ENCODE data around the gene AKAP8. TPM values are rescaled to one million over a fixed set of nuclear protein-coding genes. Genes with fewer than 3 reads are reported as not detected.

AKAP8 gene
- total RNA-seq, 1 experiment from 2014 or later = 53.5 TPM

- Mint-ChIP-seq H3K27me3 (ENCODE audit: insufficient read depth, unreplicated experiment) (no peaks in the 10 kb centered on the region), H3K4me3 (ENCODE audit: unreplicated experiment) (peak overlapping the region; percentile 78), H3K27ac (ENCODE audit: unreplicated experiment) (peak overlapping the region; percentile 70), H3K36me3 (ENCODE audit: insufficient read depth, unreplicated experiment) (peaks cover 40% of the 10 kb centered on the region), H3K4me1 (ENCODE audit: low read depth, unreplicated experiment) (peaks cover 26% of the 10 kb centered on the region), H3K9me3 (ENCODE audit: unreplicated experiment) (no peaks in the 10 kb centered on the region)
- TF ChIP-seq, protein P1, sequence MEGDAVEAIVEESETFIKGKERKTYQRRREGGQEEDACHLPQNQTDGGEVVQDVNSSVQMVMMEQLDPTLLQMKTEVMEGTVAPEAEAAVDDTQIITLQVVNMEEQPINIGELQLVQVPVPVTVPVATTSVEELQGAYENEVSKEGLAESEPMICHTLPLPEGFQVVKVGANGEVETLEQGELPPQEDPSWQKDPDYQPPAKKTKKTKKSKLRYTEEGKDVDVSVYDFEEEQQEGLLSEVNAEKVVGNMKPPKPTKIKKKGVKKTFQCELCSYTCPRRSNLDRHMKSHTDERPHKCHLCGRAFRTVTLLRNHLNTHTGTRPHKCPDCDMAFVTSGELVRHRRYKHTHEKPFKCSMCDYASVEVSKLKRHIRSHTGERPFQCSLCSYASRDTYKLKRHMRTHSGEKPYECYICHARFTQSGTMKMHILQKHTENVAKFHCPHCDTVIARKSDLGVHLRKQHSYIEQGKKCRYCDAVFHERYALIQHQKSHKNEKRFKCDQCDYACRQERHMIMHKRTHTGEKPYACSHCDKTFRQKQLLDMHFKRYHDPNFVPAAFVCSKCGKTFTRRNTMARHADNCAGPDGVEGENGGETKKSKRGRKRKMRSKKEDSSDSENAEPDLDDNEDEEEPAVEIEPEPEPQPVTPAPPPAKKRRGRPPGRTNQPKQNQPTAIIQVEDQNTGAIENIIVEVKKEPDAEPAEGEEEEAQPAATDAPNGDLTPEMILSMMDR (IDR thresholded peaks at IDR 0.05; ENCODE audit: insufficient read depth in 1 of 2, low read depth in 1 of 2, low read length in 1 of 2, severe bottlenecking in 1 of 2, unreplicated experiment in 1 of 2) = no peak
- DNase-seq = no peak
- Histone ChIP-seq H3K36me3 (ENCODE audit: control insufficient read depth, insufficient read depth, low read length) (no peaks in the 10 kb centered on the region), H3K4me3 (ENCODE audit: low read depth, low read length) (peak overlapping the region; percentile 100), H3K9me3 (peaks cover 2% of the 10 kb centered on the region; the same call in 1 of the 2 replicates), H3K27me3 (replicated peaks; ENCODE audit: control insufficient read depth, insufficient read depth, low read length) (no peaks in the 10 kb centered on the region), H3K4me1 (peaks cover 35% of the 10 kb centered on the region)
- POLR2A ChIA-PET = no interaction called here
- CTCF ChIA-PET = no interaction called here
- TSS peak; percentile 30 for BruUV-seq (replicated peaks)
- intact Hi-C loops (cut with micrococcal nuclease; ENCODE audit: unreplicated experiment) = loop anchor here (2.0 to 5.0 kb wide), 3 partner anchors 34 to 49 kb away; partner anchors contain the start of gene AKAP8
Observed at GRCh38 chr19:15330801-15331418, 48.7 kb downstream of the AKAP8 start.

- BruUV-seq (replicated peaks) = no TSS peak
- peaks cover 53% of the 10 kb centered on the region for H3K36me3 Mint-ChIP-seq (ENCODE audit: insufficient read depth, unreplicated experiment)
- DNase-seq = no peak
- H3K27me3 ChIP-seq (replicated peaks; ENCODE audit: control insufficient read depth, insufficient read depth, low read length) = no peaks in the 10 kb centered on the region
- no peak overlapping the region for H3K4me3 ChIP-seq (ENCODE audit: low read depth, low read length)
- intact Hi-C loops (cut with micrococcal nuclease; ENCODE audit: unreplicated experiment) = loop anchor here (5.0 kb wide), 1 partner anchor 61 kb away; no protein-coding TSS in a partner anchor
- TF ChIP-seq, protein P1 (IDR thresholded peaks at IDR 0.05; ENCODE audit: insufficient read depth in 1 of 2, low read depth in 1 of 2, low read length in 1 of 2, severe bottlenecking in 1 of 2, unreplicated experiment in 1 of 2) = no peak
- peaks cover 52% of the 10 kb centered on the region for H3K4me1 ChIP-seq
- H3K9me3 ChIP-seq = peaks cover 2% of the 10 kb centered on the region; the same call in 1 of the 2 replicates
- H3K27ac Mint-ChIP-seq (ENCODE audit: unreplicated experiment) = no peak overlapping the region
- ChIA-PET CTCF (no interaction called here), POLR2A (no interaction called here)
- no peak overlapping the region for H3K4me3 Mint-ChIP-seq (ENCODE audit: unreplicated experiment)
- H3K9me3 Mint-ChIP-seq (ENCODE audit: unreplicated experiment) = no peaks in the 10 kb centered on the region
- peaks cover 36% of the 10 kb centered on the region for H3K4me1 Mint-ChIP-seq (ENCODE audit: low read depth, unreplicated experiment)
- H3K27me3 Mint-ChIP-seq (ENCODE audit: insufficient read depth, unreplicated experiment) = no peaks in the 10 kb centered on the region
- H3K36me3 ChIP-seq (ENCODE audit: control insufficient read depth, insufficient read depth, low read length) = no peaks in the 10 kb centered on the region
Observed at GRCh38 chr19:15328312-15328711, 51.3 kb downstream of the AKAP8 start.

GRCh38 chr19:15324791-15325519 is 54.6 kb downstream of the AKAP8 start:
- Mint-ChIP-seq H3K4me3 (ENCODE audit: unreplicated experiment) (no peak overlapping the region), H3K9me3 (ENCODE audit: unreplicated experiment) (no peaks in the 10 kb centered on the region), H3K36me3 (ENCODE audit: insufficient read depth, unreplicated experiment) (peaks cover 44% of the 10 kb centered on the region), H3K27me3 (ENCODE audit: insufficient read depth, unreplicated experiment) (no peaks in the 10 kb centered on the region), H3K4me1 (ENCODE audit: low read depth, unreplicated experiment) (peaks cover 55% of the 10 kb centered on the region), H3K27ac (ENCODE audit: unreplicated experiment) (no peak overlapping the region)
- DNase-seq = no peak
- TF ChIP-seq, protein P1 (IDR thresholded peaks at IDR 0.05; ENCODE audit: insufficient read depth in 1 of 2, low read depth in 1 of 2, low read length in 1 of 2, severe bottlenecking in 1 of 2, unreplicated experiment in 1 of 2) = no peak
- H3K4me1 ChIP-seq = peaks cover 50% of the 10 kb centered on the region
- H3K4me3 ChIP-seq (ENCODE audit: low read depth, low read length) = no peak overlapping the region
- no peaks in the 10 kb centered on the region for H3K36me3 ChIP-seq (ENCODE audit: control insufficient read depth, insufficient read depth, low read length)
- BruUV-seq (replicated peaks) = no TSS peak
- POLR2A ChIA-PET = interaction anchor here (1.3 kb wide), 1 partner anchor 55 kb away, joined by 3 read pairs; the partner anchor contains the start of gene AKAP8
- intact Hi-C loops (cut with micrococcal nuclease; ENCODE audit: unreplicated experiment) = loop anchor here (5.0 kb wide), 1 partner anchor 58 kb away; no protein-coding TSS in a partner anchor
- peaks cover 2% of the 10 kb centered on the region; the same call in 1 of the 2 replicates for H3K9me3 ChIP-seq
- no peaks in the 10 kb centered on the region for H3K27me3 ChIP-seq (replicated peaks; ENCODE audit: control insufficient read depth, insufficient read depth, low read length)
- CTCF ChIA-PET = no interaction called here

All from Caco-2 (cell line).